Uterus (tissue), 4 donors: ENCODE measurements around the gene PLPP2. TPM values are rescaled to one million over a fixed set of nuclear protein-coding genes. Genes with fewer than 3 reads are reported as not detected.

Experiments
- DNase-seq, 2 donors: peaks; one replicate each; pipeline ENCODE4 v3.0.0-alpha.2; 2019 to 2020
- H3K27ac ChIP-seq, 2 donors: fragments of 200-600 bp; sonication (generic); 1 replicate in 1 of 2; 2 replicates in 1 of 2; pipeline ENCODE4 v1.5.1; 2016 to 2018
- H3K27me3 ChIP-seq, 2 donors: fragments of 200-600 bp; sonication (generic); one replicate each; pipeline ENCODE4 v1.5.1; 2018 to 2019; ENCODE audit warnings: control low read depth in 1 of 2
- H3K36me3 ChIP-seq, 2 donors: fragments of 200-600 bp; sonication (generic); one replicate each; pipeline ENCODE4 v1.5.1; 2019; ENCODE audit warnings: control low read depth in 1 of 2
- H3K4me1 ChIP-seq, 2 donors: fragments of 200-600 bp; sonication (generic); one replicate each; pipeline ENCODE4 v1.5.1; 2018 to 2019; ENCODE audit warnings: control low read depth in 1 of 2
- H3K4me3 ChIP-seq, 2 donors: fragments of 200-600 bp; sonication (generic); 1 replicate in 1 of 2; 2 replicates in 1 of 2; pipeline ENCODE4 v1.5.1; 2018 to 2019; ENCODE audit warnings: mild to moderate bottlenecking in 1 of 2
- H3K9me3 ChIP-seq, 2 donors: fragments of 200-600 bp; sonication (generic); one replicate each; pipeline ENCODE4 v1.5.1; 2019; ENCODE audit warnings: control low read depth in 1 of 2
- CTCF ChIP-seq, 4 experiments: fragments of 200-600 bp in 2 of 4; fragments of 450-650 bp in 2 of 4; sonication (generic) in 2 of 4; IDR thresholded peaks; one replicate each; pipeline ENCODE4 v1.5.1; 2016 to 2019; ENCODE audit warnings: antibody characterized with exemption in 4 of 4, mild to moderate bottlenecking in 2 of 4, moderate library complexity in 1 of 4
- POLR2A ChIP-seq, 2 donors: fragments of 450-650 bp; IDR thresholded peaks; one replicate each; pipeline ENCODE4 v1.6.1; 2016; ENCODE audit warnings: antibody characterized with exemption in 2 of 2, mild to moderate bottlenecking in 1 of 2, moderate library complexity in 1 of 2
- intact Hi-C: fragments of 100-400 bp; cut with DNase I; formaldehyde crosslinking; loops from one replicate; pipeline ENCODE4 v1.15.1; 2023; ENCODE audit warnings: low total_unique reads
- total RNA-seq, 4 donors: library from RNA; depleted of rRNA in 3 of 4; stranded (reverse); fragments of >200 nt in 3 of 4; gene quantifications; one replicate each; pipeline versions ENCODE4 v1.1.0 to v1.2.4, GENCODE V29; 2014 to 2023
- donor health status: DM: yes; HTN: yes; CAD: no.

Gene PLPP2
- total RNA-seq, 4 donors from 2014 or later = 4.9 to 55.3 (median 15.3) TPM

DNA sequence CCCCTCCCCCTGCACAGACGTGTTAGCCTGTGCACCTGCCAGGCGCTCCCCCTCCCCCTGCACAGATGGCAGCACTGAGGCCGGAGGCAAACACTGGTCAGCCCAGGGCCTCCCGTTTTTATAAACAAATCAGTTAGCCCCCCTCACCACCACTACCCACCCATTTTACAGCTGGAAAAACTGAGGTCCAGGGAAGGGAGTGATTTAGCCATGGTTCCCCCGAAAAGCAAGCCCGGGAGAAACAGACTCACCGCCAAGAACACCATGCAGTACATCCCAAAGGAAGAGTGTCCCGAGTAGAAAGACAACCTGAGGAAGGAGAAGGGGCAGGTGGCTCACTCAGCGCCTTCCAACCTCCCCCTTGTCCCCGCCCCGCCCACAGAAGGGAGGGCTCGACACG is 8.7 kb downstream of the PLPP2 start:
- H3K27ac ChIP-seq = no peak overlapping the region
- no peaks in the 10 kb centered on the region for H3K27me3 ChIP-seq
- H3K36me3 ChIP-seq = no peaks in the 10 kb centered on the region
- no peaks in the 10 kb centered on the region for H3K9me3 ChIP-seq
- intact Hi-C loops = no loop called here
- TF ChIP-seq POLR2A (IDR thresholded peaks at IDR 0.05) = no peak
- TF ChIP-seq CTCF (IDR thresholded peaks at IDR 0.05) = no peak
- no peak overlapping the region for H3K4me3 ChIP-seq
- no peaks in the 10 kb centered on the region for H3K4me1 ChIP-seq
- DNase-seq = no peak

DNA sequence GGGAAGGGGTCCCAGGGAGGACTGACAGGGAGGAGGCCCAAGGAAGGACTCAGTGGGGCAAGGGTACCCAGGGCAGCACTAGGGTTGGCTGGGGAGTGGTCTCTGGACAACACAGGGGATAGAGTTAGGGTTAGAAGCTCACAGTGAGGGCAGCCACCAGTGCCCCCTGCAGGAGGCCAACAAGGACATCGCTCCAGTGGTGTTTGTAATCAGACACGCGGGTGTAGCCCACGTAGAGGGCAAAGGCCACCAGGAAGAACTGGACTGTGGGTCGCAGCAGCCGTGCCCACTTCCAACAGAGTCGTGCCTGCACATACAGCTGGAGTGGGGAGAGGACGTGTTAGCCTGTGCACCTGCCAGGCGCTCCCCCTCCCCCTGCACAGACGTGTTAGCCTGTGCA is 9.2 kb downstream of the PLPP2 start:
- DNase-seq = no peak
- no peak overlapping the region for H3K4me3 ChIP-seq
- intact Hi-C loops = no loop called here

DNA sequence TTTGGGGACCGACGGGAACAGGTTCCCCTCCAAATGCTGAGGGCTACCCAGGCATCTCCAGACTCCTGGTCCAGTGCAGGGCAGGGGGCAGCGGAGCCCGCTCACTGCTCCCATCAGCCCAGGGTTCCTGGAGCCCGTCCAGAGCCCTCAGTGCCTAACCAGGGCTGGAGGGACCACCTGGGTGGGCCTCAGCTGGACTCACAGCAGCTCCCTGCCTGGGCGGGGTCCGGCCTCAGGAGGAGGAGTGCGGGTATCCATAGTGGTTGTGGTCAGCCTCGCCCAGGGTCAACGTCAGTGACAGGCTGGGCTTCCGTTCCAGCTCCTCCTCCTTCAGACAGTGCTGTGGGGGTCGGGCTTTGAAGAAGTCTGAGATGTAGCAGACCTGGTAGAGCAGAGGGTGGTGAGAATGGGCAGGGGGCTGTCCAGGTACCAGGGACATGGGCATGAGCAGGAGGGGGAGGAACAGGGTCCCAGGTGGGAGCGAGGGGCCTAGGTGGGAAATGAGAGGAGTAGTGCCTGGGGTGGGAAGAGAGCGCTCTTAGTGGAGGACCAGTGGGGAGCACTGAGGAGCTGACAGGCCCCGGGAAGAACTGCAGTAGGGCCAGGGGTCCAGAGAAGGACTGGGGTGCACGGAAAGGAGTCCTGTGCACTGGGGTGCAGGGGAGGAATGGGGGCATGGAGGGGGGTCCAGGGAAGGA is 9.9 kb downstream of the PLPP2 start:
- H3K4me3 ChIP-seq = no peak overlapping the region
- DNase-seq = no peak
- H3K9me3 ChIP-seq = no peaks in the 10 kb centered on the region
- no peak overlapping the region for H3K27ac ChIP-seq
- no peak for TF ChIP-seq CTCF (IDR thresholded peaks at IDR 0.05)
- TF ChIP-seq POLR2A (IDR thresholded peaks at IDR 0.05) = no peak
- H3K27me3 ChIP-seq = no peaks in the 10 kb centered on the region
- no peaks in the 10 kb centered on the region for H3K4me1 ChIP-seq
- intact Hi-C loops = no loop called here
- no peaks in the 10 kb centered on the region for H3K36me3 ChIP-seq

More for the DNA sequence above, 9.2 kb downstream of the PLPP2 start:
- no peaks in the 10 kb centered on the region for H3K36me3 ChIP-seq
- no peak overlapping the region for H3K27ac ChIP-seq
- H3K9me3 ChIP-seq = no peaks in the 10 kb centered on the region
- H3K27me3 ChIP-seq = no peaks in the 10 kb centered on the region
- TF ChIP-seq CTCF (IDR thresholded peaks at IDR 0.05) (no peak), POLR2A (IDR thresholded peaks at IDR 0.05) (no peak)
- H3K4me1 ChIP-seq = no peaks in the 10 kb centered on the region

- DNase-seq = no peak
- intact Hi-C loops = no loop called here
- Histone ChIP-seq H3K4me1 (no peaks in the 10 kb centered on the region), H3K36me3 (no peaks in the 10 kb centered on the region), H3K4me3 (no peak overlapping the region), H3K27me3 (no peaks in the 10 kb centered on the region), H3K9me3 (no peaks in the 10 kb centered on the region), H3K27ac (no peak overlapping the region)
- TF ChIP-seq CTCF (IDR thresholded peaks at IDR 0.05) (no peak), POLR2A (IDR thresholded peaks at IDR 0.05) (no peak)
Observed at GRCh38 chr19:280541-281009, 10.6 kb downstream of the PLPP2 start.

- no peak for DNase-seq
- no peaks in the 10 kb centered on the region for H3K9me3 ChIP-seq
Observed at GRCh38 chr19:279656-280055, 11.5 kb downstream of the PLPP2 start.

More at GRCh38 chr19:279656-280055, 11.5 kb downstream of the PLPP2 start:
- H3K4me3 ChIP-seq = no peak overlapping the region
- no peak overlapping the region for H3K27ac ChIP-seq
- intact Hi-C loops = no loop called here
- H3K4me1 ChIP-seq = no peaks in the 10 kb centered on the region
- no peak for TF ChIP-seq POLR2A (IDR thresholded peaks at IDR 0.05)
- TF ChIP-seq CTCF (IDR thresholded peaks at IDR 0.05) = no peak
- no peaks in the 10 kb centered on the region for H3K27me3 ChIP-seq
- H3K36me3 ChIP-seq = no peaks in the 10 kb centered on the region
